Measurements from ENCODE around the gene SCAMP2.

DNA sequence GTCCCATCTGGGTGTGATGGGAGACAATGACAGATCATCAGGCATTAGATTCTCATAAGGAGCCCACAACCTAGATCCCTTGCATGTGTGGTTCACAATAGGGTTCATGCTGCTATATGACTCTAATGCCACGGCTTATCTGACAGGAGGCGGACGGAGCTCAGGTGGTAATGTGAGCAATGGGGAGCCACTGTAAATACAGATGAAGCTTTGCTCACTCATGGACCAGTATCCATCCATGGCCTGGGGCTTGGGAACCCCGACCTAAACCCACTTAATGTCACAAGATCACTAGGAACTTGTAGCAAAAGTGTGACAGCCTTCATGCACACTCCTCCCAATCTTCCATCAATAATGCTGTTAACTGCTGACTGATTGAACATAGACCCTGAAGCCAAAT lies 35.5 kb upstream of the SCAMP2 start:
- TF ChIP-seq EZH2 (IDR thresholded peaks at IDR 0.05; ENCODE audit: borderline replicate concordance, low read length) (no peak), CTCF (conservative IDR thresholded peaks at IDR 0.05 in 1 of 2, IDR thresholded peaks at IDR 0.05 in 1 of 2; ENCODE audit: extremely low read depth in 1 of 2, insufficient read depth in 1 of 2, low read depth in 1 of 2, low read length in 2 of 2) (no peak)
